HG02763 (cell line): Measurements from ENCODE around the gene KDM4B.
"Not testable (repeated sequence)": the region's sequence is repeated elsewhere in the genome, so short reads cannot be mapped to it uniquely, and the experiment has no call there.

Experiments
- ATAC-seq: cut with Tn5 transposase; IDR thresholded peaks from one replicate; pipeline ENCODE4 v1.9.1; 2021; ENCODE audit warnings: mild to moderate bottlenecking, moderate library complexity; ENCODE audit not compliant: unreplicated experiment

The KDM4B gene

GRCh38 chr19:5160158-5160795 lies 191.4 kb downstream of the KDM4B start:
- ATAC-seq = not testable (repeated sequence)

DNA sequence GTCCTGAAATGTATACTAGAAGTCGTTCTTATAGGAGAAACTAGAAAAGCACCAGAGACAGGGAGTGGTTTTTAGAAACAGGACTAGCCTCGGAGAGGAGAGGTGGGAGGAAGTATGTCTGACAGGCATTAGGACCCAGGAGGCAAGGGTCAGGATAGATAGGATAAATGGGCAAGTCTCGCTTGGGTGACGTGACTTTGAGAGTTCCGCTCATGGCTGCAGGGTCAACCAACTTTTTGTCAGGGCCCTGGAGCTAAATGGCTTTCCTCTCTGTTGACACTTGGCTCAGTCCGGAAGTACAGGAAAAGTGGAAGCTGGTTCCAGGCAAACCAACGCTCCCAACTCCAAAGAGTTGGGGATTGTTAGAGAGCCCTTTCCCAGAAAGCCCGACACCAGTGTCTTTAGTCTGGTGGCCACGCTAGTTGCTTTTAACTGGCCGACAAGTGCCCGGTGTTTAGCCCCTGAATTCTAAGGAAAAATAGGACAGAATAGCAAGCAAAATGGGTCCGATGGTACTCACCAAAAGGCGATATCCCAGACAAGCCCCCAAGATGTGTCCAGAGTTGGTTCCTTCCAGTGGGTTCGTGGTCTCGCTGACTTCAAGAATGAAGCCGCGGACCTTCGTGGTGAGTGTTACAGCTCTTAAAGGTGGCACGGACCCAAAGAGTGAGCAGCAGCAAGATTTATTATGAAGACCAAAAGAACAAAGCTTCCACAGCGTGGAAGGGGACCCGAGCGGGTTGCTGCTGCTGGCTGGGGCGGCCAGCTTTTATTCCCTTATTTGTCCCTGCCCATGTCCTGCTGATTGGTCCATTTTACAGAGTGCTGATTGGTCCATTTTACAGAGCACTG lies 196.2 kb downstream of the KDM4B start:
- ATAC-seq = not testable (repeated sequence)

DNA sequence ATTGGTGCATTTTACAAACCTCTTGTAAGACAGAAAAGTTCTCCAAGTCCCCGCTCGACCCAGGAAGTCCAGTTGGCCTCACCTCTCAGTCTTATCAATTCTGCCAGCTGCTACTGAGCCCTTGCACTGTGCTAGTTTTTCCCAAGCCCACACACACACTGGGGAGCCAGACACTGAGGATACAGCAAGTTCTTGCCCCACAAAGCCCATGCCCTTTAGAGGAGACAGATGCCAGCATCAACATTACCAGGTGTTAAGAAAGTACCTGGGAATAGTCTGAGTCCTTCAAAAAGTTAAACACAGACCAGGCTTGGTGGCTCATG lies 196.7 kb downstream of the KDM4B start:
- no peak for ATAC-seq

GRCh38 chr19:5166262-5166661 lies 197.3 kb downstream of the KDM4B start:
- no peak for ATAC-seq

GRCh38 chr19:5170329-5170745 lies 201.4 kb downstream of the KDM4B start:
- ATAC-seq = no peak

DNA sequence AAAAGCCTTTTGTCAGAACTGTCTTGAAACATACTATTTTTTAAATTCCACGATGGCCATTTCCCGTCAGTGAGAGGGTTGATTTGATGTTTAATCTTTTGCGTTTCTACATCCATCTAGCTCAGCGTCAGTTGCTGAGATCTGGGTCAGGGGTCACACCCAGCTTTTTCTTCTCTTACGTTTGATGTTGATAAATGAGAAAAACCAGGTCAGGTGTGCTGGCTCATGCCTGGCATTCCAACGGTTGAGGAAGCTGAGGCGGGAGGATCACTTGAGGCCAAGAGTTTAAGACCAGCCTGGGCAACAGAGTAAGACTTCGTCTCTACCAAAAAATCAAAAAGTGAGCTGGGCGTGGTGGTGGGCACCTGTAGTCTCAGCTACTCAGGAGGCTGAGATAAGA lies 202.8 kb downstream of the KDM4B start:
- ATAC-seq = no peak

GRCh38 chr19:5172859-5173630 lies 204.1 kb downstream of the KDM4B start:
- no peak for ATAC-seq

DNA sequence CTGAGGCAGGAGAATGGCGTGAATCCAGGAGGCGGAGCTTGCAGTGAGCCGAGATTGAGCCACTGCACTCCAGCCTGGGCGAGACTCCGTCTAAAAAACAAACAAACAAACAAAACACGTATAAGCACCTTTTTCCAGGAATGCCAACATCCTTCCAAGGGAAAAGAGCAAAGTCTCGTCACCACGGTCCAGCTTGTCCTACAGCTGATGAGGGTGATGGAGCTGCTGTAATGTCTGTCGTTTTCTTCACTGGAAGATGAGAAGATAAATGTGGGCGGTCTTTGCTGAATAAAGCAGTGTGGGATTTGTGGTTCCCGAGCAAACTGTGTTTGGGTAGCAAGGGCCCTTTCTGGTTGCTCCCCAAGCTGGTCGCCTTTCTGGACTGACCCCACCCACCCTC lies 205.1 kb downstream of the KDM4B start:
- no peak for ATAC-seq

DNA sequence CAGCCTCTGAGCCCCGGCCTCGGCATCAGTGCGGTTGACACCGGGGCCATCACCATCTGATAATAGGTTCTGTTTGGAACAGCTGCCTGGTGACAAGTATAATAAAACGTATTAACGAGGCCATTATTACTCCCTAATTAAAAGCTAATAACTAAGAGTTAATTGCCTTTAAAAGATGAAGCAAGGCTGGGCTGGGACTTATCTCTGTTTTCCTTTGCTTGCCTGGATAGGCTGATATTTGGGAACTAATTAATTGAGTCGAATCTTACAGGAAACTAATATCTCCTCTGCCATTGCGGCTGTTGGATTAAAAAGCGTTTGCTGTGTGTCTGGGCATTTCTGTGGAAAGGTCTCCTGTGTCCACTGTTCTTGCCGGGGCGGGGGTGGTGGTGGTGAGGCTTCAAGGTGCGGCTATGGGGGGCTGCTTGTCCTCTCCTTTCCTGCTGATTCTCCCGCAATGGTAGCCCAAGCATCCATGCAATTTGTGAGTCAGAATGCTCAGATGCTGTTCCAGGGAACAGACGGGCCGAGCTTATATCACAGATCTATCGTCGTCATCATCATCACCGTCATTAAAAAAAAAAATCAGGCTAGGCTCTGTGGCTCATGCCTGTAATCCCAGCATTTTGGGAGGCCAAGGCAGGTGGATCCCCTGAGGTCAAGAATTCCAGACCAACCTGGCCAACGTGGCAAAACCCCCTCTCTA lies 209.0 kb downstream of the KDM4B start:
- ATAC-seq = no peak

DNA sequence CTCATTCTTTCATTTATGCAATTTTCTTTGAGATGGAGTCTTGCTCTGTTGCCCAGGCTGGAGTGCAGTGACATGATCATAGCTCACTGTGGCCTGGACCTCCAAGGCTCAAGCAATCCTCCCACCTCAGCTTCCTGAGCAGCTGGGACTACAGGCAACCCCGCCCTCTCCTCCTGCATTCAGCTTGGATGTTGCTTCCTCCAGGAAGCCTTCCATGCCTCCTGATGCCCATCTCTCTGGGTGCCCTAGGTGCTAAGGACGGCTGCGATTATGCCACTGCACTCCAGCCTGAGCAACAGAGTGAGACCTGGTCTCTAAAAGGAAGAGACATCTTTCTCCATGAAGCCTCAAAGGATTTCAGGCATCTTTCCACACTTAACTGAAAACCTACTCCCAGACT lies 209.9 kb downstream of the KDM4B start:
- no peak for ATAC-seq

DNA sequence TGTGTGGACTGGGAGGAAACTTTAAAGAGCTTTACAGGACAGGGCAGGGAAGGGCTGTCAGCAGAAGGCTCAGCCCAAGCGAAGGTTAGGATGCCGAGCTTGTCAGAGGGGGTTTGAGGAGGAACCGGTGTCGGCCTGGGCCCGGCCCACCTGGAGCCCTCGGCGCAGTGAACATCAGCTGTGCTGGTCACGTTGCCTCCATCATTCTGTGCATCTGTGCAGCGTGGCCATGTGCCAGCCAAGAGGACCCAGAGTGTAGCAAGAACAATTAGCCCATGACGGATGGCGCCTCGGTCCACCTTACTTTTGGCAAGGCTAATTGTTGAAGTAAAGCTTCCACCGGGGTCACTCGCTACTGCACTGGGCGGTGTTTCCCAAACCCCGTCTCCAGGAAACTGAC lies 210.3 kb downstream of the KDM4B start:
- no peak for ATAC-seq

DNA sequence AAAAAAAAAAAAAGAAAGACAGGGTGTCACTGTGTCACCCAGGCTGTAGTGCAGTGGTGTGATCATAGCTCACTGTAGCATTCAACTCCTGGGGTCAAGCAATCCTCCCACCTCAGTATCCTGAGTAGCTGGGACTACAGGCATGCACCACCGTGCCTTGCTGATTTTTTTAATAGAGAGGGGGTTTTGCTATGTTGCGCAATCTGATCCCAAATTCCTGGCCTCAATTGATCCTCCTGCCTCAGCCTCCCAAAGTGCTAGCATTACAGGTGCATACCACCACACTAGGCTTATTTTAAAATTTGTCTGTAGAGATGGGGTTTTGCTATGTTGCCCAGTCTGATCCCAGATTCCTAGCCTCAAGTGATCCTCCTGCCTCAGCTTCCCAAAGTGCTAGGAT lies 212.4 kb downstream of the KDM4B start:
- no peak for ATAC-seq

- no peak for ATAC-seq
Measured at GRCh38 chr19:5182751-5183150, 213.8 kb downstream of the KDM4B start.

DNA sequence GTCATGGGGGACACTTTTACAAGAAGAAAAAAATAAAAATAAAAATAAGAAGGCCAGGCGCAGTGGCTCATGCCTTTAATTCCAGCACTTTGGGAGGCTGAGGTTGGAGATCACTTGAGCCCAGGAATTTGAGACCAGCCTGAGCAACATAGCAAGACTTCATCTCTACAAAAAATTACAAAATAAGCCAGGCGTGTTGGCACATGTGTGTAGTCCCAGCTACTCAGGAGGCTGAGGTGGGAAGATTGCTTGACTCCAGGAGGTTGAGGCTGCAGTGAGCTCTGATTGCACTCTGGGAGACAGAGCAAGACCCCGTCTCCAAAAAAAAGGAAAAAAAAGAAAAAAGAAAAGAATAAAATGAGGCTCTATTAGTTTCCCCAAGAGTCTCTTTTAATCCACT lies 214.7 kb downstream of the KDM4B start:
- ATAC-seq = no peak

DNA sequence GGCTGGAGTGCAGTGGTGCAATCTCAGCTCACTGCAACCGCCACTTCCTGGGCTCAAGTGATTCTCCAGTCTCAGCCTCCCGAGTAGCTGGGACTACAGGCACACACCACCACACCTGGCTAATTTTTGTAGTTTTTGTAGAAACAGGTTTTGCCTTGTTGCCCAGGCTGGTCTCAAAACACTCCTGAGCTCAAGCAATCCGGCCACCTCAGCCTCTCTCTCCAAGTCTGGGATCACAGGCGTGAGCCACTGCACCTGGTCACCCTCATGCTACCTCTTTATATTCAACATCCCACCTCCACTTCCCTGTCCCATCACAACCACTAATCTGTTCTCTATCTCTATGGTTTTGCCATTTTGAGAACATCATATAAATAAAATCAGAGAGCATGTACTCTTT lies 216.0 kb downstream of the KDM4B start:
- ATAC-seq = no peak

DNA sequence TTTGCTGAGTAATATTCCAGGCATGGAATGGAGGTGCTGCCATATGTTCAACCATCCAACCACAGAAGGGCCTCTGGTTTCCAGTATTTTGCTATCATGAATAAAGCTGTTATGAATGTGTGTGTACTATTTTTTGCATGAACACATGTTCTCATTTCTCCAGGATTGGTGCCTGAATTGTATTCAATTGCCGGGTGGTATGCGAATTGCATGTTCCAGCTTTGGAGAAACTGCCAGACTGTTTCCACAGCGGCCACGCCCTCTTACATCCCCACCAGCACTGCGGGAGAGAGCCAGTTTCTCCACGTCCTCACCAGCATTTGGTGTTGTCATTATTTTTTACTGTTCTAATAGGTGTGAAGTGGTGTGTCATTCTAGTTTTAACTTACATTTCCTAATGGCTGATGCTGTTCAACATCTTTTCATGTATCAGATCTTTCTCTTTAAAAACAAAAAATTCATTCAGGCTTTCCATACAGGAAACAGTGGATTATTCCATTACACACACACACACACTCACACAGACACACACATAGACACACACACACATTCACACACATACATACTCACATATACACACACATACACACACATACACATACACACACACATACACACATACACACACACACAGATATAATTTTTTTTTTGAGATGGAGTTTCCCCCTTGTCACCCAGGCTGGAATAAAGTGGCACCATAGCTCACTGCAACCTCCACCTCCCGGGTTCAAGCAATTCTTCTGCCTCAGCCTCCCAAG lies 217.6 kb downstream of the KDM4B start:
- ATAC-seq = no peak

GRCh38 chr19:5188548-5189317 lies 219.8 kb downstream of the KDM4B start:
- no peak for ATAC-seq

GRCh38 chr19:5189318-5189607 lies 220.3 kb downstream of the KDM4B start:
- ATAC-seq = no peak

DNA sequence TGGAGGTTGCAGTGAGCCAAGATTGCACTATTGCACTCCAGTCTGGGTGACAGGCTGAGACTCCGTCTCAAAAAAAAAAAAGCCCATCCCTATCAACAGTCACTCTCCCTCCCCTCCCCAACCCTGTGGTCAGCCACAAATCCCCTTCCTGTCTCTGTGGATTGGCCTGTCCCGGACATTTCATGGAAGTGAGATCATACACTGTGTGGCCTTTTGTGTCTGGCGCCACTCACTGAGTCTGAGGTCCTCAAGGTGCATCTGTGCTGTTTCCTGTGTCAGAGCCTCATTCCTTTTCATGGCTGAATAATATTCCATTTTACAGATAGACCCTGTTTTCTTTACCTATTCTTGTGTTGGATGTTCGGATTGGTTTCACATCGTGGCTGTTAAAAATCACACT lies 222.2 kb downstream of the KDM4B start:
- ATAC-seq = no peak

GRCh38 chr19:5192568-5192967 lies 223.7 kb downstream of the KDM4B start:
- ATAC-seq = no peak
